K562 (cell line): ENCODE data around the gene RBAK. TPM values are rescaled to one million over a fixed set of nuclear protein-coding genes. Genes with fewer than 3 reads are reported as not detected.

Experiments
- BHLHE40 ChIP-seq: IDR thresholded peaks from 2 replicates; pipeline ENCODE4 v1.6.1; 2011; ENCODE audit warnings: low read length, improper control_type of control experiment
- ELK1 ChIP-seq: sonication (generic); formaldehyde crosslinking; IDR thresholded peaks from 2 replicates; pipeline ENCODE4 v1.8.1; 2022; ENCODE audit warnings: missing genetic modification reagents
- FIP1L1 ChIP-seq: fragments of 200-400 bp; formaldehyde crosslinking; IDR thresholded peaks from 2 replicates; pipeline ENCODE4 v1.6.1; 2018; ENCODE audit warnings: mild to moderate bottlenecking, low read depth, low read length; ENCODE audit not compliant: poor library complexity, severe bottlenecking
- GABPB1 ChIP-seq: sonication (generic); formaldehyde crosslinking; IDR thresholded peaks from 2 replicates; pipeline ENCODE4 v1.8.0; 2022; ENCODE audit warnings: mild to moderate bottlenecking, missing genetic modification reagents
- MNT ChIP-seq, 2 experiments: fragments of 450-650 bp; conservative IDR thresholded peaks; 2 replicates each; pipeline ENCODE4 v1.6.1; 2017; ENCODE audit warnings: mild to moderate bottlenecking in 2 of 2, moderate library complexity in 2 of 2
- MTA2 ChIP-seq: fragments of 450-650 bp; IDR thresholded peaks from 2 replicates; pipeline ENCODE4 v1.6.1; 2016; ENCODE audit warnings: low read depth
- MTA3 ChIP-seq: fragments of 450-650 bp; formaldehyde crosslinking; IDR thresholded peaks from 2 replicates; pipeline ENCODE4 v1.6.1; 2017; ENCODE audit warnings: mild to moderate bottlenecking, borderline replicate concordance
- NCOR1 ChIP-seq: fragments of 450-650 bp; IDR thresholded peaks from 2 replicates; pipeline ENCODE4 v1.6.1; 2016; ENCODE audit warnings: mild to moderate bottlenecking, moderate library complexity
- NR4A1 ChIP-seq, 2 experiments: fragments of 250-450 bp in 1 of 2; fragments of 450-650 bp in 1 of 2; sonication (Bioruptor Pico) in 1 of 2; IDR thresholded peaks; 2 replicates each; pipeline versions ENCODE4 v1.4.0 to v1.6.1; 2016 to 2020; ENCODE audit warnings: mild to moderate bottlenecking in 2 of 2, missing compliant biosample characterization in 1 of 2, missing genetic modification characterization in 1 of 2, moderate library complexity in 1 of 2
- NRF1 ChIP-seq, 2 experiments: fragments of 450-650 bp; IDR thresholded peaks in 1 of 2; conservative IDR thresholded peaks in 1 of 2; 2 replicates each; pipeline ENCODE4 v1.6.1; 2014; ENCODE audit warnings: mild to moderate bottlenecking in 2 of 2
- POLR2AphosphoS5 ChIP-seq: IDR thresholded peaks from 2 replicates; pipeline ENCODE4 v1.6.1; 2011; ENCODE audit warnings: mild to moderate bottlenecking, low read depth, low read length, moderate library complexity; ENCODE audit not compliant: control insufficient read depth, insufficient read depth
- RBM25 ChIP-seq: fragments of 200-400 bp; formaldehyde crosslinking; IDR thresholded peaks from 2 replicates; pipeline ENCODE4 v1.6.1; 2018; ENCODE audit warnings: low read length, low read depth, moderate library complexity; ENCODE audit not compliant: severe bottlenecking
- SIRT6 ChIP-seq: IDR thresholded peaks from one replicate; pipeline ENCODE4 v1.6.1; 2012; ENCODE audit warnings: low read depth, mild to moderate bottlenecking, control low read depth, inconsistent platforms, low read length, moderate library complexity
- SMARCC2 ChIP-seq: fragments of 450-650 bp; IDR thresholded peaks from 2 replicates; pipeline ENCODE4 v1.6.1; 2017; ENCODE audit warnings: antibody characterized with exemption, moderate library complexity, mild to moderate bottlenecking, low read depth
- SNIP1 ChIP-seq: fragments of 450-650 bp; IDR thresholded peaks from 2 replicates; pipeline ENCODE4 v1.7.1; 2017; ENCODE audit warnings: low read depth, mild to moderate bottlenecking
- SPI1 ChIP-seq: IDR thresholded peaks from 2 replicates; pipeline ENCODE4 v1.6.1; 2011; ENCODE audit warnings: low read depth, low read length, control low read depth, borderline replicate concordance
- SRSF1 ChIP-seq: fragments of 200-400 bp; formaldehyde crosslinking; IDR thresholded peaks from 2 replicates; pipeline ENCODE4 v1.6.1; 2017; ENCODE audit warnings: mild to moderate bottlenecking, low read depth, low read length, moderate library complexity
- SUPT5H ChIP-seq: fragments of 450-650 bp; IDR thresholded peaks from 2 replicates; pipeline ENCODE4 v1.6.1; 2016
- TGIF2 ChIP-seq: sonication (generic); formaldehyde crosslinking; IDR thresholded peaks from 2 replicates; pipeline ENCODE4 v1.8.1; 2022; ENCODE audit warnings: mild to moderate bottlenecking, missing genetic modification reagents, moderate library complexity
- U2AF2 ChIP-seq: fragments of 200-400 bp; formaldehyde crosslinking; optimal IDR thresholded peaks from 2 replicates; pipeline ENCODE3; 2017; ENCODE audit warnings: low read depth, mild to moderate bottlenecking, low read length
- XRCC5 ChIP-seq: fragments of 200-400 bp; formaldehyde crosslinking; IDR thresholded peaks from 2 replicates; pipeline ENCODE4 v1.6.1; 2017; ENCODE audit warnings: low read depth, mild to moderate bottlenecking, low read length
- ZBTB33 ChIP-seq: sonication (generic); formaldehyde crosslinking; IDR thresholded peaks from 2 replicates; pipeline ENCODE4 v1.8.1; 2023; ENCODE audit warnings: mild to moderate bottlenecking, missing genetic modification reagents
- ZNF24 ChIP-seq: fragments of 450-650 bp; IDR thresholded peaks from 2 replicates; pipeline ENCODE4 v1.6.1; 2016
- ZNF347 ChIP-seq: fragments of 450-650 bp; formaldehyde crosslinking; IDR thresholded peaks from 2 replicates; pipeline ENCODE4 v1.4.0; 2020; ENCODE audit warnings: low read depth, mild to moderate bottlenecking, moderate library complexity
- polyA plus RNA-seq, 8 experiments: library from polyadenylated mRNA; depleted of rRNA in 4 of 8; stranded (reverse) in 5 of 8; unstranded in 3 of 8; fragments of >200 nt; fragmentation: Nextera tagmentation in 2 of 8; fragmentation: Illumina TruSeq in 1 of 8; extraction: Ambion mirVana in 2 of 8; extraction: Trizol in 1 of 8; gene quantifications; 2 replicates each; pipeline versions ENCODE4 v1.2.1 to v1.2.3, GENCODE V29; 2011 to 2014; ENCODE audit warnings: inconsistent platforms in 1 of 8, missing spikeins in 1 of 8
- total RNA-seq, 7 experiments: library from RNA; depleted of rRNA in 6 of 7; stranded (reverse); fragments of >200 nt in 6 of 7; fragmentation: Illumina TruSeq in 2 of 7; extraction: Trizol in 2 of 7; gene quantifications; 2 replicates each; pipeline versions ENCODE4 v1.2.1 to v1.2.3, GENCODE V29; 2011 to 2021; ENCODE audit warnings: low replicate concordance in 1 of 7

The RBAK gene
- total and polyA plus RNA-seq, 9 of the 15 experiments (the other 6 are each of a cell fraction or from before 2014, with no cell fraction given), result 2.7 to 13.2 (median 10.1) TPM

DNA sequence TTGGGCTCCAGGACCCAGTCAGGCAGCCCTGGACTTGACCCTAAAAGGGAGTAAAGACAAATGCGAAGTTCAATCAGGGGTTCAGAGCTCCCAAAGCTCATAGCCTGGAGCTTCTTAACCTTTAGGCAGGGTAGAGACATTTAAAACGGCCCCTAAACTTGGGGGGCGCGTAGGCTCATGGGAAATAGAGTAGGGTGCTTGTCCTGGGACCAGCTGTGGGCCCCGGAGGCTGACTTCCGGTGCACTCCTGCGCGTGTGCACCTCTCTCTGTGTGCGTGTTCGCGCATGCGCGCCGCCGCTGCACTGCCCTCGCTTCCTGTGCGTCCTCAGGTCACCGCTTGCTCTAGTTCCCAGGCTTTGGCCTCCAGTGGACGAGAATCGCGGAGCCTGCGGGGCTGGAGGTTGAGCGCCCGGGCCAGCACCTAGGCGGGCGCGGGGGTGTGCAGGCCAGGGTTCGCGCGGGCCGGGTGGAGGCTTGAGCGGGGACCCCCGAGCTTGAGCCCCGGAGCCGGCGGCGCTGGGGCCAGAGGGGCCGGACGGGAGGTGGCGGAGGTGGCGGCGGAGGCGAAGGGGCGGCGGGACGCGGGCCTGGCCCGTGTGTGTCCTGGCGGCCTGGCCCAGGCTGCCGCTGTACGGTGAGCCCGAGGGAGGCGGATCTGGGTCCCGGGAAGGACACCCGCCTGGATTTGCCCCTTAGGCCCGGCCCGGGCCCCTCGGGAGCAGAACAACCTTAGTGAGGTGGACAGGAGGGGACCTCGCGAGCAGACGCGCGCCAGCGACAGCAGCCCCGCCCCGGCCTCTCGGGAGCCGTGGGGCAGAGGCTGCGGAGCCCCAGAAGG lies at the start of gene RBAK (continued):
- peak; percentile 71 to 81 for TF ChIP-seq MNT (conservative IDR thresholded peaks at IDR 0.05)
- no peak for TF ChIP-seq ZNF347 (CRISPR knock-in tag)
- TF ChIP-seq ZBTB33, result peak; percentile 39; the same call in 1 of the 2 replicates
- TF ChIP-seq MTA3, result 0 out of 2 replicates have a peak, but pooled peaks have one; percentile 68
- TF ChIP-seq MTA2, result no peak
- TF ChIP-seq POLR2AphosphoS5, result peak; percentile 80
- TF ChIP-seq BHLHE40, result peak; percentile 16; the same call in 1 of the 2 replicates
- peak; percentile 68 for TF ChIP-seq SUPT5H
- TF ChIP-seq RBM25, result peak; percentile 76
- TF ChIP-seq U2AF2, result no peak
- 0 out of 2 replicates have a peak, but pooled peaks have one; percentile 63 for TF ChIP-seq ELK1 (CRISPR knock-in tag)
- no peak for TF ChIP-seq SMARCC2
- TF ChIP-seq GABPB1 (CRISPR knock-in tag), result peak; percentile 96
- no peak for TF ChIP-seq SPI1
- peak; percentile 45 for TF ChIP-seq FIP1L1
- no peak for TF ChIP-seq SIRT6
- peak; percentile 77; the same call in 1 of the 2 replicates for TF ChIP-seq SNIP1
- peak; percentile 99 for TF ChIP-seq NRF1 (conservative IDR thresholded peaks at IDR 0.05 in 1 of 2, IDR thresholded peaks at IDR 0.05 in 1 of 2)
- TF ChIP-seq NR4A1 (CRISPR knock-in tag; IDR thresholded peaks at IDR 0.05), result 0 out of 2 replicates have a peak, but pooled peaks have one; percentile 15
- TF ChIP-seq NR4A1 (tag; IDR thresholded peaks at IDR 0.05), result 0 out of 2 replicates have a peak, but pooled peaks have one; percentile 13
- peak; percentile 74; the same call in 1 of the 2 replicates for TF ChIP-seq TGIF2 (CRISPR knock-in tag)
- peak; percentile 49; the same call in 1 of the 2 replicates for TF ChIP-seq XRCC5
- peak; percentile 28; the same call in 1 of the 2 replicates for TF ChIP-seq NCOR1
- no peak for TF ChIP-seq SRSF1
- TF ChIP-seq ZNF24, result no peak
